H1 (cell line): Measurements from ENCODE around the gene TRMT44. TPM values are rescaled to one million over a fixed set of nuclear protein-coding genes. Genes with fewer than 3 reads are reported as not detected.

ENCODE experiments used
- CTCF ChIA-PET: fragments of 300-600 bp; sonication (Branson Sonifier 250); formaldehyde crosslinking; loops from one replicate; lab custom pipeline; 2021; ENCODE audit not compliant: partially characterized antibody; lab: Charles Lee
- POLR2A ChIA-PET: fragments of 300-600 bp; sonication (Branson Sonifier 250); formaldehyde crosslinking; loops from one replicate; lab custom pipeline; 2021; ENCODE audit warnings: inconsistent platforms; ENCODE audit not compliant: partially characterized antibody; lab: Charles Lee
- DNase-seq, 2 experiments: peaks; one replicate each; pipeline versions ENCODE4 v3.0.0 to v3.0.0-alpha.2; 2010 to 2022; ENCODE audit warnings: low spot score in 2 of 2, low read depth in 1 of 2, mixed read lengths in 1 of 2
- FAIRE-seq: peaks from 2 replicates; lab custom pipeline; 2011; peaks lifted over from hg19 to GRCh38; lab: Jason Lieb, UNC
- H2AFZ ChIP-seq: 2 replicates; pipeline ENCODE4 v1.8.1; 2012; ENCODE audit warnings: low read length, inconsistent platforms
- H2AK5ac ChIP-seq: 2 replicates; pipeline ENCODE4 v1.6.1; 2013; ENCODE audit warnings: low read depth, low read length
- H2BK120ac ChIP-seq: replicated peaks from 2 replicates; pipeline ENCODE3; 2013; ENCODE audit warnings: low read depth, low read length, inconsistent platforms
- H2BK12ac ChIP-seq: 2 replicates; pipeline ENCODE4 v1.6.1; 2013; ENCODE audit warnings: low read depth, low read length
- H2BK15ac ChIP-seq: 2 replicates; pipeline ENCODE4 v1.6.1; 2013; ENCODE audit warnings: low read length
- H2BK20ac ChIP-seq: 2 replicates; pipeline ENCODE4 v1.6.1; 2013; ENCODE audit warnings: low read length
- H2BK5ac ChIP-seq: 2 replicates; pipeline ENCODE4 v1.6.1; 2013; ENCODE audit warnings: low read depth, low read length
- H3K14ac ChIP-seq: 2 replicates; pipeline ENCODE4 v1.6.1; 2013; ENCODE audit warnings: inconsistent platforms; ENCODE audit not compliant: insufficient read length
- H3K18ac ChIP-seq: 2 replicates; pipeline ENCODE4 v1.6.1; 2013; ENCODE audit warnings: low read length; ENCODE audit errors: extremely low read depth
- H3K23ac ChIP-seq: 2 replicates; pipeline ENCODE4 v1.6.1; 2013; ENCODE audit warnings: inconsistent platforms; ENCODE audit not compliant: insufficient read length
- H3K23me2 ChIP-seq: 2 replicates; pipeline ENCODE4 v1.6.1; 2013; ENCODE audit warnings: low read depth, low read length
- H3K27ac ChIP-seq: 2 replicates; pipeline ENCODE4 v1.6.1; 2011; ENCODE audit warnings: low read depth, low read length, inconsistent platforms
- H3K27me3 ChIP-seq, 4 experiments: replicated peaks in 1 of 4; 1 replicate in 1 of 4; 2 replicates in 3 of 4; pipeline versions ENCODE4 v1.6.1 to v1.8.1; 2011 to 2013; ENCODE audit warnings: low read length in 3 of 4, mild to moderate bottlenecking in 3 of 4, inconsistent platforms in 2 of 4, mixed read lengths in 2 of 4, moderate library complexity in 1 of 4; ENCODE audit not compliant: control insufficient read depth in 3 of 4, insufficient read depth in 3 of 4; ENCODE audit errors: extremely low read depth in 1 of 4
- H3K36me3 ChIP-seq, 4 experiments: 2 replicates each; pipeline versions ENCODE4 v1.6.1 to v1.8.1; 2011 to 2013; ENCODE audit warnings: mild to moderate bottlenecking in 4 of 4, low read length in 3 of 4, moderate library complexity in 2 of 4, control low read depth in 1 of 4, inconsistent platforms in 1 of 4; ENCODE audit not compliant: insufficient read depth in 4 of 4, control insufficient read depth in 2 of 4
- H3K4ac ChIP-seq: replicated peaks from 2 replicates; pipeline ENCODE3; 2013; ENCODE audit warnings: low read length, low read depth, mixed read lengths, inconsistent platforms; ENCODE audit not compliant: insufficient read length
- H3K4me1 ChIP-seq, 4 experiments: replicated peaks in 1 of 4; 1 replicate in 1 of 4; 2 replicates in 3 of 4; pipeline versions ENCODE4 v1.6.1 to v1.8.1; 2011 to 2013; ENCODE audit warnings: low read length in 3 of 4, inconsistent platforms in 2 of 4, mixed read lengths in 1 of 4; ENCODE audit not compliant: insufficient read depth in 4 of 4, control insufficient read depth in 3 of 4
- H3K4me2 ChIP-seq, 2 experiments: 2 replicates each; pipeline versions ENCODE4 v1.6.1 to v1.8.1; 2011 to 2013; ENCODE audit warnings: low read depth in 2 of 2, low read length in 2 of 2, control low read depth in 1 of 2, inconsistent platforms in 1 of 2, mild to moderate bottlenecking in 1 of 2; ENCODE audit not compliant: insufficient read depth in 1 of 2
- H3K4me3 ChIP-seq, 4 experiments: fragments of 200-600, 300-600 bp in 1 of 4; sonication (generic), shearing (Covaris generic), sonication (Bioruptor Twin) in 1 of 4; 2 replicates each; pipeline versions ENCODE4 v1.5.1 to v1.8.1; 2011 to 2016; ENCODE audit warnings: low read length in 4 of 4, low read depth in 3 of 4, control low read depth in 2 of 4, inconsistent platforms in 2 of 4, mild to moderate bottlenecking in 2 of 4, mixed read lengths in 1 of 4, moderate library complexity in 1 of 4; ENCODE audit not compliant: insufficient read depth in 2 of 4; ENCODE audit errors: extremely low read depth in 1 of 4
- H3K56ac ChIP-seq: replicated peaks from 2 replicates; pipeline ENCODE3; 2013; ENCODE audit warnings: low read depth, mild to moderate bottlenecking, mixed read lengths, low read length, inconsistent platforms; ENCODE audit not compliant: insufficient read length
- H3K79me1 ChIP-seq: 2 replicates; pipeline ENCODE4 v1.6.1; 2013; ENCODE audit warnings: low read depth, low read length, control low read depth
- H3K79me2 ChIP-seq, 2 experiments: 2 replicates each; pipeline versions ENCODE4 v1.6.1 to v1.8.1; 2012 to 2013; ENCODE audit warnings: low read length in 2 of 2, mild to moderate bottlenecking in 2 of 2, inconsistent platforms in 1 of 2; ENCODE audit not compliant: insufficient read depth in 2 of 2, control insufficient read depth in 1 of 2
- H3K9ac ChIP-seq, 4 experiments: replicated peaks in 1 of 4; 1 replicate in 1 of 4; 2 replicates in 3 of 4; pipeline versions ENCODE4 v1.6.1 to v1.8.1; 2011 to 2013; ENCODE audit warnings: low read depth in 3 of 4, low read length in 3 of 4, control low read depth in 2 of 4, mild to moderate bottlenecking in 2 of 4, moderate library complexity in 2 of 4, inconsistent platforms in 1 of 4; ENCODE audit errors: extremely low read depth in 1 of 4
- H3K9me3 ChIP-seq, 2 experiments: 2 replicates each; pipeline versions ENCODE4 v1.6.1 to v1.8.1; 2012 to 2013; ENCODE audit warnings: mild to moderate bottlenecking in 2 of 2, moderate library complexity in 2 of 2, control low read depth in 1 of 2, inconsistent platforms in 1 of 2, low read depth in 1 of 2, low read length in 1 of 2, mixed read lengths in 1 of 2; ENCODE audit not compliant: insufficient read depth in 2 of 2
- H4K20me1 ChIP-seq, 2 experiments: replicated peaks in 1 of 2; 2 replicates each; pipeline versions ENCODE3 to v1.8.1; 2011 to 2013; ENCODE audit warnings: inconsistent platforms in 2 of 2, low read length in 2 of 2, mild to moderate bottlenecking in 1 of 2; ENCODE audit not compliant: insufficient read depth in 2 of 2, control insufficient read depth in 1 of 2
- H4K5ac ChIP-seq: 2 replicates; pipeline ENCODE4 v1.6.1; 2013; ENCODE audit warnings: low read length, low read depth, mixed read lengths, inconsistent platforms; ENCODE audit not compliant: insufficient read length
- H4K8ac ChIP-seq: 2 replicates; pipeline ENCODE4 v1.8.0; 2013; ENCODE audit warnings: mild to moderate bottlenecking, moderate library complexity, low read length, inconsistent platforms; ENCODE audit not compliant: insufficient read depth; ENCODE audit errors: extremely low read depth
- H4K91ac ChIP-seq: replicated peaks from 2 replicates; pipeline ENCODE3; 2013; ENCODE audit warnings: low read length, mixed read lengths, inconsistent platforms; ENCODE audit not compliant: insufficient read length
- POLR2AphosphoS5 ChIP-seq: IDR thresholded peaks from 2 replicates; pipeline ENCODE4 v1.6.1; 2011; ENCODE audit warnings: low read depth, low read length
- USF2 ChIP-seq: IDR thresholded peaks from 2 replicates; pipeline ENCODE4 v1.6.1; 2011; ENCODE audit warnings: low read length, improper control_type of control experiment
- WGBS, 2 experiments: shearing (Covaris generic) in 1 of 2; methylation state at CpG; one replicate each; pipeline versions ENCODE4 v1.1.6 to v1.1.7; 2013 to 2015; ENCODE audit warnings: low lambda C conversion rate in 2 of 2, mixed read lengths in 2 of 2, inconsistent platforms in 1 of 2, low coverage in 1 of 2, missing lambda C conversion rate in 1 of 2; ENCODE audit not compliant: insufficient replicate concordance in 2 of 2, insufficient coverage in 1 of 2, insufficient read length in 1 of 2; ENCODE audit errors: extremely low coverage in 1 of 2, missing lambda C conversion rate in 1 of 2; 5-methylcytosine and 5-hydroxymethylcytosine counted together
- polyA plus RNA-seq, 7 experiments: library from polyadenylated mRNA; depleted of rRNA in 3 of 7; stranded (reverse) in 5 of 7; unstranded in 2 of 7; fragments of >200 nt in 5 of 7; fragments of 200-250 nt in 2 of 7; gene quantifications; 1 replicate in 5 of 7; 2 replicates in 1 of 7; 4 replicates in 1 of 7; pipeline versions ENCODE4 v1.2.1 to v1.2.3, GENCODE V29; 2011 to 2013; ENCODE audit warnings: missing spikeins in 2 of 7, mixed read lengths in 2 of 7
- total RNA-seq: library from RNA; stranded (reverse); fragmentation: NEBNext Ultra II Directional; extraction: Animal tissue kit (Norgen Biotek cat#: 25700); gene quantifications from 2 replicates; pipeline ENCODE4 v1.2.1, GENCODE V29; 2021

Gene TRMT44
- total and polyA plus RNA-seq, 2 of the 8 experiments (the other 6 are each of a cell fraction or from before 2014, with no cell fraction given), result 8.6 to 23.9 TPM

GRCh38 chr4:8400632-8401325 lies 39.8 kb upstream of the TRMT44 start:
- Histone ChIP-seq H2BK15ac (no peak overlapping the region), H4K8ac (no peak overlapping the region), H3K56ac (no peak overlapping the region), H3K27me3 (no peaks in the 10 kb centered on the region), H3K4me1 (peaks cover 0 to 8% (median 6%) of the 10 kb centered on the region in 4 experiments; a peak in 6 of 7 replicates), H3K23ac (no peak overlapping the region), H4K91ac (no peak overlapping the region), H2BK12ac (no peak overlapping the region), H2BK20ac (no peak overlapping the region), H3K23me2 (no peaks in the 10 kb centered on the region), H2AFZ (no peak overlapping the region), H3K79me2 (no peaks in the 10 kb centered on the region), H3K4ac (no peak overlapping the region), H3K9me3 (no peaks in the 10 kb centered on the region; a peak in 1 of 4 replicates), H3K4me3 (no peak overlapping the region), H4K5ac (no peak overlapping the region), H2BK120ac (no peak overlapping the region), H2BK5ac (no peak overlapping the region), H3K79me1 (no peaks in the 10 kb centered on the region), H3K9ac (no peak overlapping the region), H3K18ac (no peak overlapping the region), H2AK5ac (no peak overlapping the region), H3K4me2 (no peak overlapping the region), H3K36me3 (peaks cover 0 to 2% (median 0%) of the 10 kb centered on the region in 4 experiments; a peak in 1 of 8 replicates), H3K14ac (no peak overlapping the region), H3K27ac (no peak overlapping the region), H4K20me1 (no peaks in the 10 kb centered on the region)
- ChIA-PET POLR2A (interaction anchor here (1.3 kb wide), 1 partner anchor 82 kb away, joined by 3 read pairs; no protein-coding TSS in a partner anchor), CTCF (interaction anchor here (0.7 to 10.4 kb wide), 13 partner anchors 10 to 213 kb away, joined by 3 to 94 read pairs (median 13); no protein-coding TSS in a partner anchor)
- DNase-seq (no peak), FAIRE-seq (no peak)
- TF ChIP-seq USF2, result peak; percentile 14; the same call in 1 of the 2 replicates
- TF ChIP-seq POLR2AphosphoS5, result no peak
- WGBS, 2 experiments, result 94% methylated on average over 13 of the region's 13 CpGs; no CpG with 5 or more reads in 1 of the 2 experiments
